Astrocyte of the spinal cord (primary cell): ENCODE results near the gene PATZ1.

Source experiments
- DNase-seq: peaks from one replicate; pipeline ENCODE4 v3.0.0; 2011; ENCODE audit warnings: low read depth, low spot score
- H3K4me3 ChIP-seq: 2 replicates; pipeline ENCODE4 v1.5.1; 2011; ENCODE audit warnings: low read depth, mild to moderate bottlenecking, low read length, moderate library complexity
- CTCF ChIP-seq: IDR thresholded peaks from 2 replicates; pipeline ENCODE4 v1.5.1; 2012; ENCODE audit warnings: low read depth, mild to moderate bottlenecking, low read length, inconsistent platforms
- in situ Hi-C: cut with HindIII; loops from 2 replicates; pipeline ENCODE4 v1.10.0; 2017; ENCODE audit warnings: low sequenced_read_pairs

PATZ1 gene

DNA sequence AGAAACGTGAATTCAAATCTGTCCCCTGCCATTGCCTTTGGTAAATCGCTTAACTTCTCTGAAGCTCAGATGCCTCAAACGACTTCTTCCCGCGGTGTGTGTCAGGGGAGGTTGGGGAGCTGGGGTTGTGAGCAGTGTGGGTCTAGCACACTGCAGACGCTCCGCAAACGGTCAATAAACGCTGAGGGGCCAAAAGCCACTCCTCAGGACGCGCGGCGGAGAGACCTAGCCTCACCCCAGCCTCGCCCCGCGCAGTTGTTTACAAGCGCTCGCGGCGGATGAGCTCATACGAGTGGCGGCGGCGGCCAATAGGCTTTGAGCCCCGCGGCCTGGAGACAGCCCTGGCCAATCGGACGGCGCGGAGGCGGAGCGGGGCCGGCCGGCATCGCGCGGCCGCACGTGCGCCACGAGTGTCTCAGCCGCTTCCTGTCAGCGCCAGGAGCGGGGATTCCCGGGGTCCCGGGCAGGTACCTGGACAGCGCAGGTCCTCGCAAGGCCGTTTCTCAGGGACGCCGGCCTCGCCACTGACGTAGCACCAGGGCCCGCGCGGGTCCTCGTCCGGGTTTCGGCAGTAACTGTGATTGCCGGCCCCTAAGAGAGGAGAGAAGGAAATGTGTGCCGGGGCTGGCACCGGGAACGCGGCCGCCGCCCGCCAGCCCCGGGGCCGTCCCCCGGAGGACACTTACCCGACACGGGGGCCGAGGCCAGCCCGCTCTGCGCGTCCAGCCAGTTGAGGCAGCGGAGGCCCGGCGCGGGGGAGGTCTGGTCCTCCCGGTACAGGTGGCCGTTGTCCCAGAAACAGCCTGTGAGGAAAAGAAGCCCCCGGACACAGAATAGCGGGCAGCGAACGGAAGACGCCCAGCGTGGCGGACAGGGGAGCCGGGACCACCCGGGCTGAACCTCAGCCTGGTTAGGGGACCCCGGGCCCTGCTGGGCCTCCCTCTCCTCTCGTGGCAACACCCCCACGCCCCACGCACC, 55.4 kb downstream of the PATZ1 start:
- DNase-seq: peak; percentile 91
- TF ChIP-seq CTCF: no peak
- H3K4me3 ChIP-seq: peak overlapping the region; percentile 63
- in situ Hi-C loops: no loop called here

GRCh38 chr22:31289344-31289743, 56.8 kb downstream of the PATZ1 start:
- no peak overlapping the region for H3K4me3 ChIP-seq
- in situ Hi-C loops: no loop called here
- no peak for DNase-seq
- TF ChIP-seq CTCF: no peak

GRCh38 chr22:31288496-31289240, 57.5 kb downstream of the PATZ1 start:
- DNase-seq: no peak
- in situ Hi-C loops: no loop called here
- TF ChIP-seq CTCF: no peak
- no peak overlapping the region for H3K4me3 ChIP-seq

- no peak for DNase-seq
- no peak for TF ChIP-seq CTCF
- H3K4me3 ChIP-seq: no peak overlapping the region
- in situ Hi-C loops: no loop called here
Observed at GRCh38 chr22:31287818-31288495, 58.2 kb downstream of the PATZ1 start.

DNA sequence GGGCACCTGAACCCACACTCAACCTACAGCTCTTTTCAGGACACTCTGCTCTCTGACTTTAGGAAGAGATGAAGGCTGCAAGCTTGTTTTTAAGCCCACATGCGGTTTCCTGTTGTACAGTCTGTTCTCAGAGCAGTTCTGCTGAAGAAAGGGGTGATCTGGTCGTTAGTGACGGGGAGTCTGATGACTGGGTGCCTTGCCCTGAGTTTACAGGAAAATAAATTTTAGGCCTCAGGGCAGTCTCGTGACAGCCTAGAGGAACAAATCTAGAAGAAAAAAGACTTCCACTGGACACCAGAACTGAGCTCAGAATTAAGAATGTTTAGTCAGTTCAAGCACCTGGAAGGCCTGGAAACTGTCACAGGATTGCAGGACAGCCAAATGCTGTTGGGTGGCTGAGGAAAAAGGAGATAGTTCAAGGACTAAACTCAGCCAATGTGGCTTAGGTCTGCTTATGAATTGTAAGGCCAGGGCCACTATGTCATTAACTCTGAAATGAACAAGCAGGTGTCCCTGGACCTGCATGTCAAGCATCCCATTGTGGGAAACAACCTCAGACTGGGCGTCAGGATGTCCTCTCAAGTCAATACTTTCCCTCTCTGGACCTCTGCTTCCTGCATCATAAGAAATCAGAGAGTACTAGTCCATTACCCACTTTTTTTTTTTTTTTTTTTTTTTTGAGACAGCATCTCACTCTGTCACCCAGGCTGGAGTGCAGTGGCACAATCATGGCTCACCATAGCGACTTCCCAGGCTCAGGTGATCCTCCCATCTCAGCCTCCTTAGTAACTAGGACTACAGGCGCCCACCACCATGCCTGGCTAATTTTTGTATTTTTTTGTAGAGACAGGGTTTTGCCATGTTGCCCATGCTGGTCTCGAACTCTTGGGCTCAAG, 59.5 kb downstream of the PATZ1 start:
- no peak for DNase-seq
- no peak overlapping the region for H3K4me3 ChIP-seq
- in situ Hi-C loops: no loop called here

More for the DNA sequence above, 59.5 kb downstream of the PATZ1 start:
- no peak for TF ChIP-seq CTCF
